HEK293 (cell line): ENCODE results near the gene IP6K3.

Experiments used
- HOXC10 ChIP-seq: sonication (generic); formaldehyde crosslinking; IDR thresholded peaks from 2 replicates; pipeline ENCODE4 v1.8.1; 2023; ENCODE audit warnings: mild to moderate bottlenecking, missing genetic modification reagents
- IKZF3 ChIP-seq: fragments of 450-650 bp; IDR thresholded peaks from 2 replicates; pipeline ENCODE4 v1.5.0; 2018; ENCODE audit warnings: missing biosample characterization, mild to moderate bottlenecking, missing genetic modification characterization, moderate library complexity
- PATZ1 ChIP-seq: fragments of 450-650 bp; formaldehyde crosslinking; IDR thresholded peaks from 2 replicates; pipeline ENCODE4 v1.5.1; 2016; ENCODE audit warnings: missing biosample characterization, missing genetic modification characterization
- TCF7L2 ChIP-seq: IDR thresholded peaks from 2 replicates; pipeline ENCODE4 v1.6.1; 2011; ENCODE audit warnings: low read depth, mild to moderate bottlenecking, inconsistent platforms, low read length, moderate library complexity, borderline replicate concordance
- WT1 ChIP-seq: fragments of 450-650 bp; formaldehyde crosslinking; IDR thresholded peaks from 2 replicates; pipeline ENCODE4 v1.5.1; 2016; ENCODE audit warnings: missing biosample characterization, missing genetic modification characterization
- ZBTB20 ChIP-seq: fragments of 450-650 bp; formaldehyde crosslinking; IDR thresholded peaks from 2 replicates; pipeline ENCODE4 v1.5.1; 2016; ENCODE audit warnings: missing biosample characterization, missing genetic modification characterization
- ZBTB21 ChIP-seq: fragments of 450-650 bp; formaldehyde crosslinking; IDR thresholded peaks from 2 replicates; pipeline ENCODE4 v1.5.1; 2017; ENCODE audit warnings: missing biosample characterization, missing genetic modification characterization
- ZBTB8A ChIP-seq: fragments of 450-650 bp; formaldehyde crosslinking; IDR thresholded peaks from 2 replicates; pipeline ENCODE4 v1.5.1; 2016; ENCODE audit warnings: missing biosample characterization, missing genetic modification characterization
- ZNF138 ChIP-seq: fragments of 450-650 bp; formaldehyde crosslinking; IDR thresholded peaks from 2 replicates; pipeline ENCODE4 v1.5.1; 2016; ENCODE audit warnings: missing biosample characterization, missing genetic modification characterization, borderline replicate concordance
- ZNF140 ChIP-seq: fragments of 450-650 bp; formaldehyde crosslinking; IDR thresholded peaks from 2 replicates; pipeline ENCODE4 v1.5.1; 2016; ENCODE audit warnings: missing biosample characterization, missing genetic modification characterization
- ZNF19 ChIP-seq: fragments of 450-650 bp; formaldehyde crosslinking; IDR thresholded peaks from 2 replicates; pipeline ENCODE4; 2016; ENCODE audit warnings: missing biosample characterization, missing genetic modification characterization, low read depth
- ZNF292 ChIP-seq: fragments of 450-650 bp; formaldehyde crosslinking; IDR thresholded peaks from 2 replicates; pipeline ENCODE4 v1.5.1; 2016; ENCODE audit warnings: low read depth, missing biosample characterization, missing genetic modification characterization, borderline replicate concordance
- ZNF302 ChIP-seq: fragments of 450-650 bp; formaldehyde crosslinking; IDR thresholded peaks from 2 replicates; pipeline ENCODE4 v1.5.1; 2016; ENCODE audit warnings: missing biosample characterization, missing genetic modification characterization, low read depth
- ZNF596 ChIP-seq: fragments of 450-650 bp; IDR thresholded peaks from 2 replicates; pipeline ENCODE4 v1.5.0; 2018; ENCODE audit warnings: missing biosample characterization, mild to moderate bottlenecking, missing genetic modification characterization, moderate library complexity
- ZNF707 ChIP-seq: fragments of 450-650 bp; formaldehyde crosslinking; IDR thresholded peaks from 2 replicates; pipeline ENCODE4 v1.5.1; 2016; ENCODE audit warnings: missing biosample characterization, missing genetic modification characterization
- ZNF768 ChIP-seq: fragments of 450-650 bp; formaldehyde crosslinking; IDR thresholded peaks from 2 replicates; pipeline ENCODE4 v1.5.1; 2018; ENCODE audit warnings: missing biosample characterization, mild to moderate bottlenecking, missing genetic modification characterization
- ZNF791 ChIP-seq: fragments of 450-650 bp; formaldehyde crosslinking; IDR thresholded peaks from 2 replicates; pipeline ENCODE4 v1.5.1; 2016; ENCODE audit warnings: missing biosample characterization, missing genetic modification characterization
- TF ChIP-seq, protein P1 (sequence below): fragments of 450-650 bp; formaldehyde crosslinking; IDR thresholded peaks from 2 replicates; pipeline ENCODE4 v1.5.1; 2017; ENCODE audit warnings: missing biosample characterization, missing genetic modification characterization
- TF ChIP-seq, protein P2 (sequence below): fragments of 450-650 bp; formaldehyde crosslinking; conservative IDR thresholded peaks from 2 replicates; pipeline ENCODE4 v1.5.1; 2016; ENCODE audit warnings: low read depth, missing biosample characterization, missing genetic modification characterization

The IP6K3 gene

GRCh38 chr6:33711140-33712129, 35.3 kb downstream of the IP6K3 start, which contains the start of gene UQCC2 (continued):
- TF ChIP-seq PATZ1 (tag by site-specific recombination), result peak; percentile 88
- TF ChIP-seq ZNF791 (tag by site-specific recombination), result no peak
- TF ChIP-seq WT1 (tag by site-specific recombination), result peak; percentile 71; the same call in 1 of the 2 replicates
- peak; percentile 84 for TF ChIP-seq ZBTB8A
- no peak for TF ChIP-seq TCF7L2
- TF ChIP-seq ZNF292 (tag by site-specific recombination), result no peak
- TF ChIP-seq ZNF19 (tag by site-specific recombination), result no peak
- 0 out of 2 replicates have a peak, but pooled peaks have one; percentile 22 for TF ChIP-seq IKZF3 (tag by site-specific recombination)
- TF ChIP-seq ZNF707 (tag by site-specific recombination), result no peak
- TF ChIP-seq ZNF138 (tag by site-specific recombination), result no peak
- TF ChIP-seq ZNF302 (tag by site-specific recombination), result no peak
- peak; percentile 51 for TF ChIP-seq ZBTB20 (tag by site-specific recombination)
- TF ChIP-seq, protein P1, sequence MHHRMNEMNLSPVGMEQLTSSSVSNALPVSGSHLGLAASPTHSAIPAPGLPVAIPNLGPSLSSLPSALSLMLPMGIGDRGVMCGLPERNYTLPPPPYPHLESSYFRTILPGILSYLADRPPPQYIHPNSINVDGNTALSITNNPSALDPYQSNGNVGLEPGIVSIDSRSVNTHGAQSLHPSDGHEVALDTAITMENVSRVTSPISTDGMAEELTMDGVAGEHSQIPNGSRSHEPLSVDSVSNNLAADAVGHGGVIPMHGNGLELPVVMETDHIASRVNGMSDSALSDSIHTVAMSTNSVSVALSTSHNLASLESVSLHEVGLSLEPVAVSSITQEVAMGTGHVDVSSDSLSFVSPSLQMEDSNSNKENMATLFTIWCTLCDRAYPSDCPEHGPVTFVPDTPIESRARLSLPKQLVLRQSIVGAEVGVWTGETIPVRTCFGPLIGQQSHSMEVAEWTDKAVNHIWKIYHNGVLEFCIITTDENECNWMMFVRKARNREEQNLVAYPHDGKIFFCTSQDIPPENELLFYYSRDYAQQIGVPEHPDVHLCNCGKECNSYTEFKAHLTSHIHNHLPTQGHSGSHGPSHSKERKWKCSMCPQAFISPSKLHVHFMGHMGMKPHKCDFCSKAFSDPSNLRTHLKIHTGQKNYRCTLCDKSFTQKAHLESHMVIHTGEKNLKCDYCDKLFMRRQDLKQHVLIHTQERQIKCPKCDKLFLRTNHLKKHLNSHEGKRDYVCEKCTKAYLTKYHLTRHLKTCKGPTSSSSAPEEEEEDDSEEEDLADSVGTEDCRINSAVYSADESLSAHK (tag by site-specific recombination), result no peak
- no peak for TF ChIP-seq ZNF768 (tag by site-specific recombination)
- TF ChIP-seq ZBTB21 (tag by site-specific recombination), result peak; percentile 9; the same call in 1 of the 2 replicates
- TF ChIP-seq ZNF596, result no peak
- no peak for TF ChIP-seq HOXC10 (CRISPR knock-in tag)
- TF ChIP-seq ZNF140, result no peak
- TF ChIP-seq, protein P2, sequence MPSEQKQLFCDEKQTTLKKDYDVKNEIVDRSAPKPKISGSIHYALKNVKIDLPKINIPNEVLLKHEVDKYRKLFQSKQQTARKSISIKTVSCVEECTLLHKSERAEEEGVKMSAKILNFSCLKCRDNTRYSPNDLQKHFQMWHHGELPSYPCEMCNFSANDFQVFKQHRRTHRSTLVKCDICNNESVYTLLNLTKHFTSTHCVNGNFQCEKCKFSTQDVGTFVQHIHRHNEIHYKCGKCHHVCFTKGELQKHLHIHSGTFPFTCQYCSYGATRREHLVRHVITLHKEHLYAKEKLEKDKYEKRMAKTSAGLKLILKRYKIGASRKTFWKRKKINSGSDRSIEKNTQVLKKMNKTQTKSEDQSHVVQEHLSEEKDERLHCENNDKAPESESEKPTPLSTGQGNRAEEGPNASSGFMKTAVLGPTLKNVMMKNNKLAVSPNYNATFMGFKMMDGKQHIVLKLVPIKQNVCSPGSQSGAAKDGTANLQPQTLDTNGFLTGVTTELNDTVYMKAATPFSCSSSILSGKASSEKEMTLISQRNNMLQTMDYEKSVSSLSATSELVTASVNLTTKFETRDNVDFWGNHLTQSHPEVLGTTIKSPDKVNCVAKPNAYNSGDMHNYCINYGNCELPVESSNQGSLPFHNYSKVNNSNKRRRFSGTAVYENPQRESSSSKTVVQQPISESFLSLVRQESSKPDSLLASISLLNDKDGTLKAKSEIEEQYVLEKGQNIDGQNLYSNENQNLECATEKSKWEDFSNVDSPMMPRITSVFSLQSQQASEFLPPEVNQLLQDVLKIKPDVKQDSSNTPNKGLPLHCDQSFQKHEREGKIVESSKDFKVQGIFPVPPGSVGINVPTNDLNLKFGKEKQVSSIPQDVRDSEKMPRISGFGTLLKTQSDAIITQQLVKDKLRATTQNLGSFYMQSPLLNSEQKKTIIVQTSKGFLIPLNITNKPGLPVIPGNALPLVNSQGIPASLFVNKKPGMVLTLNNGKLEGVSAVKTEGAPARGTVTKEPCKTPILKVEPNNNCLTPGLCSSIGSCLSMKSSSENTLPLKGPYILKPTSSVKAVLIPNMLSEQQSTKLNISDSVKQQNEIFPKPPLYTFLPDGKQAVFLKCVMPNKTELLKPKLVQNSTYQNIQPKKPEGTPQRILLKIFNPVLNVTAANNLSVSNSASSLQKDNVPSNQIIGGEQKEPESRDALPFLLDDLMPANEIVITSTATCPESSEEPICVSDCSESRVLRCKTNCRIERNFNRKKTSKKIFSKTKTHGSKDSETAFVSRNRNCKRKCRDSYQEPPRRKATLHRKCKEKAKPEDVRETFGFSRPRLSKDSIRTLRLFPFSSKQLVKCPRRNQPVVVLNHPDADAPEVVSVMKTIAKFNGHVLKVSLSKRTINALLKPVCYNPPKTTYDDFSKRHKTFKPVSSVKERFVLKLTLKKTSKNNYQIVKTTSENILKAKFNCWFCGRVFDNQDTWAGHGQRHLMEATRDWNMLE, result 0 out of 2 replicates have a peak, but pooled peaks have one; percentile 21
- TF ChIP-seq, all 188 proteins: peak for 51
